ENCODE data around the gene UBE2E1.
A peak's percentile ranks its signal among the peaks of the same experiment; 100 is the strongest.

The UBE2E1 gene

DNA sequence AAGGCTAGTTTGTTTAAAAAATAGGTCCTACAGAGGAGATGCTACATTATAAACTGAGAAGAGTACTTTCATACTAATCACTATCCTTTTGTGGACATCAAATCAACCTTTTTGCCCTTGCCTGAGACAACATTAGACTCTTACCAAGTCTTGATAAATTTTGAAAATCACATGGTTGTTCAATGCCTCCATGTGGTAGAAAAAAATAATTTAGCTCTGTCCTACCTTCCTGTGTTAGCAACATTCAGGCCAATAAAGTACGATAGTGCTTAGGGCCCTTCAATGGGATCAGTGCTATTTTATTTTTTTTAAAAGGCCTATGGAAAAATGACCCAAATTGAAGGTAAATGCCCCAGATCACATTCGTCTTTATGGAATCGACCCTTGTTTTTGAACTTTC is 5.0 kb upstream of the UBE2E1 start:
- H3K27ac ChIP-seq = no peak overlapping the region
- no peaks in the 10 kb centered on the region for H3K27me3 ChIP-seq
- intact Hi-C loops (cut with DNase I; ENCODE audit: low total_unique reads) = no loop called here
- no peaks in the 10 kb centered on the region for H3K9me3 ChIP-seq
- no peak for DNase-seq
- no peak overlapping the region for H3K4me3 ChIP-seq
- peaks cover 0 to 4% (median 0%) of the 10 kb centered on the region in 4 donors for H3K4me1 ChIP-seq
- TF ChIP-seq, protein P1, sequence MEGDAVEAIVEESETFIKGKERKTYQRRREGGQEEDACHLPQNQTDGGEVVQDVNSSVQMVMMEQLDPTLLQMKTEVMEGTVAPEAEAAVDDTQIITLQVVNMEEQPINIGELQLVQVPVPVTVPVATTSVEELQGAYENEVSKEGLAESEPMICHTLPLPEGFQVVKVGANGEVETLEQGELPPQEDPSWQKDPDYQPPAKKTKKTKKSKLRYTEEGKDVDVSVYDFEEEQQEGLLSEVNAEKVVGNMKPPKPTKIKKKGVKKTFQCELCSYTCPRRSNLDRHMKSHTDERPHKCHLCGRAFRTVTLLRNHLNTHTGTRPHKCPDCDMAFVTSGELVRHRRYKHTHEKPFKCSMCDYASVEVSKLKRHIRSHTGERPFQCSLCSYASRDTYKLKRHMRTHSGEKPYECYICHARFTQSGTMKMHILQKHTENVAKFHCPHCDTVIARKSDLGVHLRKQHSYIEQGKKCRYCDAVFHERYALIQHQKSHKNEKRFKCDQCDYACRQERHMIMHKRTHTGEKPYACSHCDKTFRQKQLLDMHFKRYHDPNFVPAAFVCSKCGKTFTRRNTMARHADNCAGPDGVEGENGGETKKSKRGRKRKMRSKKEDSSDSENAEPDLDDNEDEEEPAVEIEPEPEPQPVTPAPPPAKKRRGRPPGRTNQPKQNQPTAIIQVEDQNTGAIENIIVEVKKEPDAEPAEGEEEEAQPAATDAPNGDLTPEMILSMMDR (IDR thresholded peaks at IDR 0.05) = peak; percentile 25 to 36
- H3K36me3 ChIP-seq = no peaks in the 10 kb centered on the region

- Histone ChIP-seq H3K36me3 (no peaks in the 10 kb centered on the region), H3K9me3 (no peaks in the 10 kb centered on the region), H3K27ac (no peak overlapping the region), H3K4me3 (no peak overlapping the region), H3K27me3 (no peaks in the 10 kb centered on the region), H3K4me1 (peaks cover 0 to 28% (median 16%) of the 10 kb centered on the region in 4 donors)
- intact Hi-C loops (cut with DNase I; ENCODE audit: low total_unique reads) = no loop called here
- no peak for DNase-seq
- TF ChIP-seq, protein P1 (IDR thresholded peaks at IDR 0.05) = no peak
Measured at GRCh38 chr3:23804441-23805209, 1.1 kb upstream of the UBE2E1 start.

DNA sequence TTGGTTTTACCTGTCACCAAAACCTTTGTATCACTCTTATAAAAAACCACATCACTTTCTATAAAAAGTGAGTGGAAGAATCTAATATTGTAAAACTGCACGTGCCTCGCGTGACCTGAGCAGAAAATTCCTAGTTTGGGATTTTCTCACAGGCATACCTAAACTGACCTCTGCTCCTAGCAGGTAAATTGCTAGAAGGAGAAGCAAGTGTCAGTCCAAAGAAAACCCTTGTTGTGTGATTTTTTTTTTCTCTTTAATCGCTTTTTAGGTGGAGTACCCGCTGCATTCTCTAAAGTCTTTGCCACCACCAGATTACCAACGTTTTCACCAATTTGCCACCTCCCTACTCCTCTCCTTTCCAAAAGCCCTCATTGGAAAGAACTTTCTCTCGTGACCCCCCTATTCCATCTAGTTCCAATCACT is 534 bp upstream of the UBE2E1 start:
- intact Hi-C loops (cut with DNase I; ENCODE audit: low total_unique reads) = no loop called here
- H3K9me3 ChIP-seq = no peaks in the 10 kb centered on the region
- H3K36me3 ChIP-seq = no peaks in the 10 kb centered on the region
- H3K27ac ChIP-seq = peak overlapping the region; percentile 93
- peaks cover 0 to 34% (median 19%) of the 10 kb centered on the region in 4 donors for H3K4me1 ChIP-seq
- H3K27me3 ChIP-seq = no peaks in the 10 kb centered on the region
- peak overlapping the region; percentile 98 for H3K4me3 ChIP-seq
- TF ChIP-seq, protein P1 (IDR thresholded peaks at IDR 0.05) = no peak
- DNase-seq = no peak

GRCh38 chr3:23806534-23807423 is 1.0 kb downstream of the UBE2E1 start:
- DNase-seq = peak; percentile 23 to 68
- intact Hi-C loops (cut with DNase I; ENCODE audit: low total_unique reads) = no loop called here
- peak overlapping the region; percentile 93 for H3K27ac ChIP-seq

DNA sequence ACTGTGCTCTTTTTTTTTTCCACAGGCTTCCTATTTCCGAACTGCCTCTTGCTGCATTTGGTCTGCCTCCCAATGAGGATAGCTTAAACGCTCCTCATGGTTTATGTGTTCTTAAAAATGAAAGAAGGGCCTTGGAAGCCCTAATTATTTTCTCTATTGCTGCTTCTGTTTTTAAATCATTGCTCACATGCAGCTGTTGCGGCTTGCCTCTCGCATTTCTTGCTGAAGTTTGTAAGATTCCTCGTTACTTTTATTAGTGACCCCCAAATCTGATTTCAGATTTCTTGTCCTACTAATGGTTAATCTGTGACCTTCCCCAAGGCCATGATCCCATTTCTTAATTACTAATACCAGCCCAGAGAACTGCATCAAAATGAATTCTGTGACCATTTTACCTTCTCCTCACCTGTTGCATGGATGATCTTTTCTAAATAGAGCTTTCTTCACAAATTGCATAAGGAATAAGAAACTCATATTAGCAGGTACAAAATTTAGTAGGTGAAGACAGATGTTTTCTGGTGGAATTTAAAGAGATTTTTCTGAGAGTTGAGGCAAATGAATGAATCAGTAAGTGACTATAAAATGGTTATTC is 1.8 kb downstream of the UBE2E1 start:
- no peaks in the 10 kb centered on the region for H3K27me3 ChIP-seq
- peak overlapping the region; percentile 93 for H3K27ac ChIP-seq
- H3K9me3 ChIP-seq = no peaks in the 10 kb centered on the region
- H3K36me3 ChIP-seq = no peaks in the 10 kb centered on the region
- intact Hi-C loops (cut with DNase I; ENCODE audit: low total_unique reads) = no loop called here
- no peak for DNase-seq
- TF ChIP-seq, protein P1 (IDR thresholded peaks at IDR 0.05) = no peak
- H3K4me3 ChIP-seq = peak overlapping the region; percentile 98
- peaks cover 0 to 46% (median 25%) of the 10 kb centered on the region in 4 donors for H3K4me1 ChIP-seq

More at GRCh38 chr3:23806534-23807423, 1.0 kb downstream of the UBE2E1 start:
- Histone ChIP-seq H3K4me3 (peak overlapping the region; percentile 98), H3K36me3 (no peaks in the 10 kb centered on the region), H3K9me3 (no peaks in the 10 kb centered on the region), H3K27me3 (no peaks in the 10 kb centered on the region), H3K4me1 (peaks cover 0 to 44% (median 24%) of the 10 kb centered on the region in 4 donors)
- TF ChIP-seq, protein P1 (IDR thresholded peaks at IDR 0.05) = no peak
